Measurements from ENCODE around the gene RRP8. TPM values are rescaled to one million over a fixed set of nuclear protein-coding genes. Genes with fewer than 3 reads are reported as not detected.

RRP8 gene
- total RNA-seq, 1 donor, result 19.0 TPM

Other genes starting within 250 kb of the RRP8 start
- 21.1 TPM for gene SMPD1, start 213.1 kb downstream of the RRP8 start, total RNA-seq
- gene APBB1, start 184.5 kb downstream of the RRP8 start, total RNA-seq, result 57.1 TPM
- gene HPX, start 162.6 kb downstream of the RRP8 start, total RNA-seq, result 0.31 TPM
- 12.1 TPM for gene TRIM3, start 129.7 kb downstream of the RRP8 start, total RNA-seq
- gene ARFIP2, start 122.3 kb downstream of the RRP8 start, total RNA-seq, result 33.3 TPM
- 70.2 TPM for gene TIMM10B, start 122.1 kb downstream of the RRP8 start, total RNA-seq
- 18.3 TPM for gene DNHD1, start 106.3 kb downstream of the RRP8 start, total RNA-seq
- 45.5 TPM for gene ILK, start 158 bp upstream of the RRP8 start, total RNA-seq
- gene TAF10, start 8.6 kb upstream of the RRP8 start, total RNA-seq, result 33.2 TPM
- gene TPP1, start 15.8 kb upstream of the RRP8 start, total RNA-seq, result 86.2 TPM
- 3.8 TPM for gene DCHS1, start 52.2 kb upstream of the RRP8 start, total RNA-seq
- 9.0 TPM for gene MRPL17, start 79.7 kb upstream of the RRP8 start, total RNA-seq
- gene OR2AG2, start 168.4 kb upstream of the RRP8 start, total RNA-seq, result 0.10 TPM
- not detected for gene OR2AG1, start 179.4 kb upstream of the RRP8 start, total RNA-seq
- not detected for gene OR6A2, start 196.1 kb upstream of the RRP8 start, total RNA-seq
- gene OR10A5, start 242.1 kb upstream of the RRP8 start, total RNA-seq, result not detected